GM10266 (cell line): ENCODE measurements around the gene EVX2.

Source experiments
- DNase-seq: peaks from one replicate; pipeline ENCODE4 v3.0.0; 2012; ENCODE audit errors: extremely low spot score
- TF ChIP-seq, protein P1 (sequence below): IDR thresholded peaks from 2 replicates; pipeline ENCODE4 v1.5.1; 2012; ENCODE audit warnings: mild to moderate bottlenecking, low read depth; ENCODE audit not compliant: control insufficient read depth, insufficient read depth; ENCODE audit errors: missing control alignments

The EVX2 gene

DNA sequence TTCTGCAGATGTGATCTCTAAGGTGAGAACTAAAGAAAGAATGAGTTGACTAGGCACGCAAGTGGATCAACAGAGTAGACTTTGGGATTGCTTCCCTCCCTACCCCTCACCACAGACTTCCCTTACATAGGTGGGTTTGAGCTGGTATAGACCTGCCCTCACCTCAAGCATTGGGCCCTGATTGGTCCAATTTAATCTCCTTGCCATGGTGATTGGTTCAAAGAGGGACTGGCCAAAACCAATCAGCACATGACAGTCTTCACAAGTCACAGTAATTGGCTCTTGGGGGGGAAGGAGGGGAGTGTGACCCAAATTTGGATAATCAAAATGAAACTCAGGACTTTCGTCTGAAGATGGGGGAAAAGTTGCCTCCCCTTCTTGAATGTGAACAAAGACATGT is 45.1 kb downstream of the EVX2 start:
- TF ChIP-seq, protein P1, sequence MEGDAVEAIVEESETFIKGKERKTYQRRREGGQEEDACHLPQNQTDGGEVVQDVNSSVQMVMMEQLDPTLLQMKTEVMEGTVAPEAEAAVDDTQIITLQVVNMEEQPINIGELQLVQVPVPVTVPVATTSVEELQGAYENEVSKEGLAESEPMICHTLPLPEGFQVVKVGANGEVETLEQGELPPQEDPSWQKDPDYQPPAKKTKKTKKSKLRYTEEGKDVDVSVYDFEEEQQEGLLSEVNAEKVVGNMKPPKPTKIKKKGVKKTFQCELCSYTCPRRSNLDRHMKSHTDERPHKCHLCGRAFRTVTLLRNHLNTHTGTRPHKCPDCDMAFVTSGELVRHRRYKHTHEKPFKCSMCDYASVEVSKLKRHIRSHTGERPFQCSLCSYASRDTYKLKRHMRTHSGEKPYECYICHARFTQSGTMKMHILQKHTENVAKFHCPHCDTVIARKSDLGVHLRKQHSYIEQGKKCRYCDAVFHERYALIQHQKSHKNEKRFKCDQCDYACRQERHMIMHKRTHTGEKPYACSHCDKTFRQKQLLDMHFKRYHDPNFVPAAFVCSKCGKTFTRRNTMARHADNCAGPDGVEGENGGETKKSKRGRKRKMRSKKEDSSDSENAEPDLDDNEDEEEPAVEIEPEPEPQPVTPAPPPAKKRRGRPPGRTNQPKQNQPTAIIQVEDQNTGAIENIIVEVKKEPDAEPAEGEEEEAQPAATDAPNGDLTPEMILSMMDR = no peak
- DNase-seq = no peak

DNA sequence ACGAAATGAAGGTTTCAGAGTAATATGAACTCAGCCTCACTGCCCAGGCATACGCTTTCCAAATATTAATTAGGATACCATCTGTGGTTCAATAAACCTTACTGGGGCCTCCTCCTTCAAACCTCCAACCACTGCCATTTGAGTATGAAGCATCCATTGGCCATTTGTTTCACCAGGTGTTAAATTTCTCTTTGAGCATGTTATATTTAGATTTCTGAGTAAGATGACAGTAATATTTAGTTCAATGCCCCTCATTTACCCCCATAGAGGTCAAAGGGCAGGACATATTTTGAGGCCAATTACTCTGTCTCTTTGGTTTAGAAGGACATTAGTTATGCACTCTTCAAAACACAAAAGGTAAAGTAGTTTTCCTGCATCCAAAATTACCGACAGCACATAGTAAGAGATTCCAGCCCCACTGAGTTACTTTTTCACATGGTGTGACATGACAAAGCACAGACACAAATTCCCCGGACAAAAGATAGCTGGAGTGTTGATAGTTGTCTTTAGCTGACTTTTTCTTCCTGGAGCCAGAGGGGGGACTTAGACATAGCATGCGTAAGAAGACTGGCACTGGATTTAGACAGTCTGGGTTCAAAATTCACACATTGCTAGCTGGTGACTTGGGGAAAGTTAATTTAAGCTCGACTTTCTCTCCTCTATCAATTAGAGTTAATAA is 48.6 kb downstream of the EVX2 start:
- TF ChIP-seq, protein P1 = no peak
- DNase-seq = no peak

DNA sequence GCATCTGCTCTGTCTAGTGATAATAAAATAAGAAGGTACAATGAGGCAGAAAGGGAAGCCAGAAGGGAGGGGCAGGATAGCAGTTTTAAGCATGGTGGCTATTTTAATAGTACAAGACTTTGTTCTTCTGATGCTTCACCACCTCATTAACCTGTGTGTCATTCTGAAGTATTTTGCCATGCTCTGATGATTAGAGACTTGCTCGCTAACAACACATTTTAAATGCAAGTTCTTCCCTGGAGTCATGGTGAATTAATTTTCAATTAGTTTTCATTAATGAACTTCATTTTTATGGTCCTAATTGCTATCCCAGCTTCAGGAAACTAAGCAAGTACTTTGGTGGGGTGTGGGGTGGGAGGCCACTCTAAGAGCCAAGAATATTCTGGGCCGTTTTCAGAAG is 56.0 kb downstream of the EVX2 start:
- DNase-seq = no peak
- TF ChIP-seq, protein P1 = no peak
